HCT116 (cell line): ENCODE results near the gene NFKB2. TPM values are rescaled to one million over a fixed set of nuclear protein-coding genes. Genes with fewer than 3 reads are reported as not detected.

Source experiments
- ATAC-seq: fragments of 200-7000 bp; cut with Tn5 transposase; 2 replicates; pipeline ENCODE4 v1.9.1; 2020; ENCODE audit warnings: mild to moderate bottlenecking, moderate library complexity
- BruUV-seq: library from RNA; stranded (reverse); fragments of 400-500 nt; replicated peaks from 2 replicates; lab custom pipeline; 2021; lab: Mats Ljungman, UMichigan
- CTCF ChIA-PET: fragments of 300-600 bp; sonication (Branson Sonifier 250); formaldehyde crosslinking; loops from one replicate; lab custom pipeline; 2021; ENCODE audit warnings: antibody characterized with exemption; lab: Charles Lee
- POLR2A ChIA-PET: fragments of 300-600, 350-600 bp; sonication (Branson Sonifier 250); formaldehyde crosslinking; loops from one replicate; lab custom pipeline; 2021; ENCODE audit warnings: antibody characterized with exemption; lab: Charles Lee
- RAD21 ChIA-PET, 2 experiments: fragments of 300-600 bp; sonication (Branson Sonifier 250); formaldehyde crosslinking; loops; one replicate each; lab custom pipeline; 2023; ENCODE audit warnings: low total read pairs in 2 of 2; ENCODE audit not compliant: uncharacterized antibody in 2 of 2, unreplicated experiment in 2 of 2, low non-redundant PET in 1 of 2; lab: Charles Lee
- DNase-seq: peaks from one replicate; pipeline ENCODE4 v3.0.0-alpha.2; 2010; ENCODE audit warnings: low read depth, low spot score
- H2AFZ ChIP-seq: fragments of 200-600 bp; shearing (Covaris generic), sonication (generic); 2 replicates; pipeline ENCODE4 v1.6.1; 2017; ENCODE audit warnings: low read depth, mixed run types, mixed read lengths, antibody characterized with exemption, low read length; ENCODE audit not compliant: poor library complexity, severe bottlenecking
- H3K27ac ChIP-seq: 2 replicates; pipeline ENCODE4 v1.5.1; 2012; ENCODE audit warnings: low read depth, low read length
- H3K27me3 ChIP-seq: fragments of 200-600 bp; sonication (generic); 2 replicates; pipeline ENCODE4 v1.6.1; 2016; ENCODE audit warnings: mixed run types, low read length, mixed read lengths; ENCODE audit not compliant: insufficient read depth
- H3K36me3 ChIP-seq, 2 experiments: fragments of 200-500 bp in 1 of 2; fragments of 200-600 bp in 1 of 2; sonication (Bioruptor generic) in 1 of 2; sonication (generic) in 1 of 2; 2 replicates each; pipeline versions ENCODE4 v1.5.1 to v1.6.1; 2014 to 2016; ENCODE audit warnings: low read length in 2 of 2, inconsistent platforms in 1 of 2, mixed read lengths in 1 of 2, mixed run types in 1 of 2; ENCODE audit not compliant: insufficient read depth in 2 of 2, control insufficient read depth in 1 of 2
- H3K4me1 ChIP-seq, 2 experiments: fragments of 200-600 bp in 1 of 2; sonication (generic) in 1 of 2; 2 replicates each; pipeline versions ENCODE4 v1.5.1 to v1.6.1; 2012 to 2017; ENCODE audit warnings: low read length in 2 of 2, inconsistent platforms in 1 of 2, mild to moderate bottlenecking in 1 of 2, mixed read lengths in 1 of 2, mixed run types in 1 of 2, moderate library complexity in 1 of 2; ENCODE audit not compliant: insufficient read depth in 2 of 2, control insufficient read depth in 1 of 2
- H3K4me2 ChIP-seq: fragments of 200-600 bp; sonication (generic); 2 replicates; pipeline ENCODE4 v1.6.1; 2017; ENCODE audit warnings: mixed run types, low read length, mixed read lengths
- H3K4me3 ChIP-seq, 2 experiments: fragments of 200-600 bp in 1 of 2; sonication (generic) in 1 of 2; replicated peaks in 1 of 2; 2 replicates each; pipeline ENCODE4 v1.5.1; 2011 to 2016; ENCODE audit warnings: low read length in 2 of 2, control low read depth in 1 of 2, low read depth in 1 of 2, mild to moderate bottlenecking in 1 of 2, mixed read lengths in 1 of 2, mixed run types in 1 of 2
- H3K79me2 ChIP-seq: fragments of 200-600 bp; sonication (generic); 2 replicates; pipeline ENCODE4 v1.6.1; 2017; ENCODE audit warnings: mild to moderate bottlenecking, mixed run types, low read length, moderate library complexity, mixed read lengths; ENCODE audit not compliant: insufficient read depth
- H3K9ac ChIP-seq: fragments of 200-600 bp; sonication (generic); 2 replicates; pipeline ENCODE4 v1.6.1; 2016; ENCODE audit warnings: low read length, mixed read lengths
- H3K9me2 ChIP-seq: fragments of 200-600 bp; sonication (generic), shearing (Covaris generic); 2 replicates; pipeline ENCODE4 v1.6.1; 2017; ENCODE audit warnings: mixed run types, mild to moderate bottlenecking, moderate library complexity; ENCODE audit not compliant: insufficient read depth
- H3K9me3 ChIP-seq, 2 experiments: fragments of 200-500 bp in 1 of 2; fragments of 200-600 bp in 1 of 2; sonication (Bioruptor generic) in 1 of 2; sonication (generic) in 1 of 2; 2 replicates each; pipeline ENCODE4 v1.6.1; 2014 to 2017; ENCODE audit warnings: low read length in 2 of 2, mixed read lengths in 2 of 2, inconsistent platforms in 1 of 2, low read depth in 1 of 2, mild to moderate bottlenecking in 1 of 2, mixed run types in 1 of 2, moderate library complexity in 1 of 2; ENCODE audit not compliant: control insufficient read depth in 1 of 2, insufficient read depth in 1 of 2
- H4K20me1 ChIP-seq: fragments of 200-600 bp; sonication (generic), shearing (Covaris generic); 2 replicates; pipeline ENCODE4 v1.6.1; 2017; ENCODE audit warnings: mixed run types, mild to moderate bottlenecking, moderate library complexity; ENCODE audit not compliant: insufficient read depth
- CBX3 ChIP-seq: IDR thresholded peaks from 2 replicates; pipeline ENCODE4 v1.6.1; 2012; ENCODE audit warnings: low read depth
- CEBPB ChIP-seq: IDR thresholded peaks from 2 replicates; pipeline ENCODE4 v1.6.1; 2012; ENCODE audit warnings: low read depth
- EGR1 ChIP-seq: IDR thresholded peaks from 2 replicates; pipeline ENCODE4 v1.6.1; 2012; ENCODE audit warnings: low read depth
- ELF1 ChIP-seq: IDR thresholded peaks from 2 replicates; pipeline ENCODE4 v1.6.1; 2012; ENCODE audit warnings: low read depth, borderline replicate concordance
- EZH2 ChIP-seq: fragments of 200-600 bp; sonication (generic); IDR thresholded peaks from 2 replicates; pipeline ENCODE4 v1.6.1; 2017; ENCODE audit warnings: antibody characterized with exemption, mixed run types
- FOSL1 ChIP-seq: IDR thresholded peaks from 2 replicates; pipeline ENCODE4 v1.6.1; 2012; ENCODE audit warnings: low read depth
- JUND ChIP-seq: IDR thresholded peaks from 2 replicates; pipeline ENCODE4 v1.6.1; 2012
- MAX ChIP-seq: IDR thresholded peaks from 2 replicates; pipeline ENCODE4 v1.6.1; 2012
- POLR2AphosphoS5 ChIP-seq: IDR thresholded peaks from 2 replicates; pipeline ENCODE4 v1.6.1; 2011; ENCODE audit warnings: mild to moderate bottlenecking, low read depth, low read length, moderate library complexity
- SRF ChIP-seq: IDR thresholded peaks from 2 replicates; pipeline ENCODE4 v1.6.1; 2012; ENCODE audit warnings: low read depth
- TCF7L2 ChIP-seq: IDR thresholded peaks from 2 replicates; pipeline ENCODE4 v1.7.0; 2011; ENCODE audit warnings: borderline replicate concordance, inconsistent platforms; ENCODE audit not compliant: insufficient read depth, insufficient read length; ENCODE audit errors: extremely low read depth
- YY1 ChIP-seq: IDR thresholded peaks from 2 replicates; pipeline ENCODE4 v1.6.1; 2011; ENCODE audit warnings: low read length, low read depth, moderate library complexity, mild to moderate bottlenecking; ENCODE audit not compliant: insufficient replicate concordance; ENCODE audit errors: extremely low read depth
- ZBTB33 ChIP-seq: IDR thresholded peaks from 2 replicates; pipeline ENCODE4 v1.6.1; 2011; ENCODE audit warnings: mild to moderate bottlenecking, low read length, moderate library complexity; ENCODE audit not compliant: insufficient replicate concordance; ENCODE audit errors: extremely low read depth
- ZFX ChIP-seq: fragments of 450-650 bp; IDR thresholded peaks from 2 replicates; pipeline ENCODE4 v1.6.1; 2017
- ZNF274 ChIP-seq: fragments of 200-500 bp; sonication (Bioruptor generic); IDR thresholded peaks from 2 replicates; pipeline ENCODE4 v1.6.1; 2014; ENCODE audit warnings: mild to moderate bottlenecking, low read depth, low read length, inconsistent platforms
- intact Hi-C: fragments of 100-400 bp; cut with micrococcal nuclease; formaldehyde crosslinking; loops from 2 replicates; pipeline ENCODE4 v1.10.0; 2022
- total RNA-seq: library from RNA; stranded (reverse); gene quantifications from one replicate; pipeline ENCODE4 v1.2.1, GENCODE V29; 2021; ENCODE audit not compliant: unreplicated experiment

Gene NFKB2
- total RNA-seq, 1 experiment from 2014 or later = 115 TPM

GRCh38 chr10:102426803-102427287, 31.3 kb downstream of the NFKB2 start:
- no peak overlapping the region for H3K4me2 ChIP-seq
- ChIA-PET RAD21 (no interaction called here), POLR2A (no interaction called here), CTCF (interaction anchor here (0.9 to 2.6 kb wide), 2 partner anchors 157 to 196 kb away, joined by 3 to 7 read pairs; no protein-coding TSS in a partner anchor)
- BruUV-seq = no TSS peak
- H3K36me3 ChIP-seq = peaks cover 0 to 11% of the 10 kb centered on the region in 2 experiments; a peak in 1 of 4 replicates
- peaks cover 20% of the 10 kb centered on the region for H3K79me2 ChIP-seq
- TF ChIP-seq POLR2AphosphoS5 (no peak), ZNF274 (no peak), YY1 (no peak), TCF7L2 (no peak), MAX (no peak), JUND (no peak), EZH2 (no peak)
- H4K20me1 ChIP-seq = no peaks in the 10 kb centered on the region
- H3K9ac ChIP-seq = no peak overlapping the region
- H3K27me3 ChIP-seq = no peaks in the 10 kb centered on the region
- no peaks in the 10 kb centered on the region for H3K9me3 ChIP-seq
- DNase-seq (no peak), ATAC-seq (no peak)
- H2AFZ ChIP-seq = no peak overlapping the region
- no peaks in the 10 kb centered on the region for H3K9me2 ChIP-seq
- H3K4me3 ChIP-seq = no peak overlapping the region
- no peak overlapping the region for H3K27ac ChIP-seq
- peaks cover 11 to 36% of the 10 kb centered on the region in 2 experiments; a peak in 3 of 4 replicates for H3K4me1 ChIP-seq
- intact Hi-C loops = no loop called here

DNA sequence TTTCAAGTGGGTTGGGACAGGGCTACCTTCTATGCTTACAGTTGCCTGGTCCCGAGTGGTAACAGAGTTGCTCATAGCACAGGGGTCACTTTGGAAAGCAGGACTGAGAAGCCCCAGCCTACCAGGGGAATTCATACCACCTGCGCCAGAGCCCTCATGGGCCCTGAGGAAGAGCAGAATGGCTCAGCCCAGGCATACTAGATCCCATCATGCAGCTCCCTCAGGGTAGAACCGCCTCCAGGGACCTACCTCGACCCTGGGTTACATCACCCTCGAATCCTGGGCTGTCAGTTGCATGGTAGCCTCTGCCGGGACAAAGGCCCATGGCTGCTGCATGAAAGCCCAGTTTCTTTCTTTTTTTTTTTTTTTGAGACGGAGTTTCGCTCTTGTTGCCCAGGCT, 34.0 kb downstream of the NFKB2 start:
- intact Hi-C loops = no loop called here

More for the DNA sequence above, 34.0 kb downstream of the NFKB2 start:
- ChIA-PET POLR2A (interaction anchor here (4.0 kb wide), 1 partner anchor 8 kb away, joined by 47 read pairs; the partner anchor contains the start of gene FBXL15), RAD21 (no interaction called here), CTCF (interaction anchor here (4.6 kb wide), 1 partner anchor 8 kb away, joined by 41 read pairs; the partner anchor contains the start of gene FBXL15)
- no TSS peak for BruUV-seq
- no peak for DNase-seq
- Histone ChIP-seq H3K4me2 (no peak overlapping the region), H3K36me3 (no peaks in the 10 kb centered on the region; a peak in 1 of 4 replicates), H3K4me1 (peaks cover 0 to 30% of the 10 kb centered on the region in 2 experiments; a peak in 2 of 4 replicates), H3K9ac (no peak overlapping the region), H3K9me2 (no peaks in the 10 kb centered on the region), H4K20me1 (no peaks in the 10 kb centered on the region), H3K4me3 (no peak overlapping the region), H3K9me3 (no peaks in the 10 kb centered on the region), H2AFZ (no peak overlapping the region), H3K79me2 (peaks cover 19% of the 10 kb centered on the region), H3K27me3 (no peaks in the 10 kb centered on the region), H3K27ac (no peak overlapping the region)
- no peak for ATAC-seq
- TF ChIP-seq SRF (no peak), ZNF274 (no peak), CBX3 (no peak), ELF1 (no peak), MAX (no peak), CEBPB (no peak), ZFX (no peak), FOSL1 (no peak), ZBTB33 (no peak), EGR1 (no peak), POLR2AphosphoS5 (no peak)
